Omental fat pad (tissue), 4 donors: Measurements from ENCODE around the gene TP53. TPM values are rescaled to one million over a fixed set of nuclear protein-coding genes. Genes with fewer than 3 reads are reported as not detected.
"Not testable (repeated sequence)": the region's sequence is repeated elsewhere in the genome, so short reads cannot be mapped to it uniquely, and the experiment has no call there.

ENCODE experiments used
- ATAC-seq: fragments of 150-250 bp; one replicate; pipeline ENCODE4 v1.9.1; 2016; ENCODE audit warnings: mild to moderate bottlenecking, moderate library complexity; ENCODE audit not compliant: low FRiP score
- DNase-seq: peaks from one replicate; pipeline ENCODE4 v3.0.0-alpha.2; 2019; ENCODE audit warnings: low spot score
- total RNA-seq, 4 donors: library from RNA; depleted of rRNA; stranded (reverse); fragments of >200 nt; gene quantifications; one replicate each; pipeline ENCODE4 v1.1.0, GENCODE V29; 2016
- TF ChIP-seq, protein P1 (sequence below), 3 donors: fragments of 450-650 bp; IDR thresholded peaks; one replicate each; pipeline ENCODE4 v1.5.1; 2016 to 2017; ENCODE audit warnings: antibody characterized with exemption in 3 of 3, mild to moderate bottlenecking in 3 of 3, moderate library complexity in 2 of 3

The TP53 gene
- total RNA-seq, 4 donors from 2014 or later: 18.1 to 26.3 (median 19.3) TPM

DNA sequence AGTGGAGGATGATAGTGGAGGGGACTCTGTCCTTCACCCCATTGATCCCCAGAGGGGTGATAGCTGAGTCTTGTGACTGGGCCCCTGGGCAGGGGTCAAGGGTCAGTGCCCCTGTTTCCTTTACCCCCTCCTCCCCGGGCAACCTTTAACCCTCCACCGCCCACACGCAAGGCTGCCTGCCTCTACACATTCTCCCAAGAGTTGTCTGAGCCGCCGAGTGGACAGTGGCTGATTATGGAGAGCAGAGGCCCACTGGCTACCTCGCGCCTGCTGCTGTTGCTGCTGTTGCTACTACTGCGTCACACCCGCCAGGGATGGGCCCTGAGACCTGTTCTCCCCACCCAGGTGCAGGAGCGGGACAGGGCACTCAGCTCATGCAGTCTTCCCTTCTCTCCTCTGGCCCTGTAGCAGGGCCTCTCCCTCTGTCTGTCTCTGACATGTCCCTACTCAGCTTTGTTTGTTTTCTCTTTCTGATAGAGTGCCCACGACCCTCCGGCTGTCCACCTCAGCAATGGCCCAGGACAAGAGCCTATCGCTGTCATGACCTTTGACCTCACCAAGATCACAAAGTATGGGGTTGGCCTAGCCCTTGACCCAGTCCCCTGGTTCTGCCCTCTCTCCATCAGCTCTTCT lies 57.2 kb downstream of the TP53 start, which contains the start of gene SHBG:
Gene SHBG (plus strand): TSS at position 197 of the 633 bp plus-strand sequence. CDS start 38 bp downstream, at position 235.
- DNase-seq (no peak), ATAC-seq (no peak)
- TF ChIP-seq, protein P1, sequence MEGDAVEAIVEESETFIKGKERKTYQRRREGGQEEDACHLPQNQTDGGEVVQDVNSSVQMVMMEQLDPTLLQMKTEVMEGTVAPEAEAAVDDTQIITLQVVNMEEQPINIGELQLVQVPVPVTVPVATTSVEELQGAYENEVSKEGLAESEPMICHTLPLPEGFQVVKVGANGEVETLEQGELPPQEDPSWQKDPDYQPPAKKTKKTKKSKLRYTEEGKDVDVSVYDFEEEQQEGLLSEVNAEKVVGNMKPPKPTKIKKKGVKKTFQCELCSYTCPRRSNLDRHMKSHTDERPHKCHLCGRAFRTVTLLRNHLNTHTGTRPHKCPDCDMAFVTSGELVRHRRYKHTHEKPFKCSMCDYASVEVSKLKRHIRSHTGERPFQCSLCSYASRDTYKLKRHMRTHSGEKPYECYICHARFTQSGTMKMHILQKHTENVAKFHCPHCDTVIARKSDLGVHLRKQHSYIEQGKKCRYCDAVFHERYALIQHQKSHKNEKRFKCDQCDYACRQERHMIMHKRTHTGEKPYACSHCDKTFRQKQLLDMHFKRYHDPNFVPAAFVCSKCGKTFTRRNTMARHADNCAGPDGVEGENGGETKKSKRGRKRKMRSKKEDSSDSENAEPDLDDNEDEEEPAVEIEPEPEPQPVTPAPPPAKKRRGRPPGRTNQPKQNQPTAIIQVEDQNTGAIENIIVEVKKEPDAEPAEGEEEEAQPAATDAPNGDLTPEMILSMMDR (IDR thresholded peaks at IDR 0.05): no peak

DNA sequence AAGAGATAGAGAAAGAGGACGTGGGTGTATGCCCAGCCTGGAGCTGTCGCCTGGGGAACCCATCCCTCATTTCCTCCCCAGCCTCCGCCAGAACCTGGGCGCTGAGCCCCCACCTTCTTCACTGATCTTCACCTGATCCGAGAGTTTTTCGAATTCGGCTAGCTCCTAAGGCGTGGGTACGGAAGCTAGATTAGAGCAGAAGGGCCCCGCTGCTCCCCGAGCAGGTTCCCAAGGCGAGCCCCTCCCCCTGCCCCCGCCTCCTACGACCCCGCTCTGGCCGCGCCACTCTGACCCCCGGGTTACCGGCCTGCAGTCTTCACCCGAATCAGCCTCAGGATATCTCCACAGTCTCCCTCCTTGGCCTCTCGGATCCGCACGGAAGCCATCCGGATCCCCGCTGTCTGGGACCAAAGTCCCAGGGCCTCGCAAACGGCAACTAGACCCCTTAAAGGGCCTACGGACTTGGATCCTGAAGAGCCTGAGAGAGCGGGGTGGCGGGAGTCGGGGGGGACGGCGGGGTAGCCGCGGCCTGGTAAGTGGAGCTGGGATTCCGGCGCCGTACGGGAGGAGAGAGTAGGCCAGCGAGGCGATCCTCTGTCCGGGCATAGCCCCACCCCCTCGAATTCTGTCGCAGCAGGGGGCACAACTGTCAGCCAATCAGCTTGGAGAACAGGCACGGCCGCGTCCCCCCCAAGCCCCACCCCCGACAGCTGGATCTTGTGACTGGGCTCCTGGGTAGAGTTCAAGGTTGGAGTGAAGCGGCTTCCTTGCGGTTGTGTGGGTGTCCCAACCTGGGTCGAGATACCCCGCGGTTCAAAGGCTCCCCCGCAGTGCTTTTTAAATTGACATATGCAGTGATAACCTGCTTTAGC lies 59.8 kb downstream of the TP53 start, which contains the start of gene SAT2:
Gene SAT2 (minus strand): TSS at position 572 of the 872 bp plus-strand sequence. CDS start 186 bp downstream, at position 386.
- DNase-seq (peak; percentile 79), ATAC-seq (peak; percentile 98)
- TF ChIP-seq, protein P1 (IDR thresholded peaks at IDR 0.05): no peak

DNA sequence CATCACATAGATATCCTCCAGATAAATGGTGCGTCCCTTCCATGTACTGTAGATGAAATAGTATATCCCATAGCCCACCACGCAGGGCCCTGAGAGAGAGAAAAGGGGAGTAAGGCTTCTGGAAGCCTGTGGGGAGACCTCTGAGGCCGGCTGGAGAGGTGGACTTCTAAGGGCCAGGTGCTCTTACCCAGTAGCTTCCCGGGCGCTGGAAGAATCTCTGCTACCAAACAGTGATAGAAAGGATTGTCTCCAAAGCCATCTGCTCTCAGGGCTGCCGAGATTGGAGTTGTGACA lies 60.4 kb downstream of the TP53 start:
- ATAC-seq (no peak), DNase-seq (no peak)
- TF ChIP-seq, protein P1 (IDR thresholded peaks at IDR 0.05): no peak

DNA sequence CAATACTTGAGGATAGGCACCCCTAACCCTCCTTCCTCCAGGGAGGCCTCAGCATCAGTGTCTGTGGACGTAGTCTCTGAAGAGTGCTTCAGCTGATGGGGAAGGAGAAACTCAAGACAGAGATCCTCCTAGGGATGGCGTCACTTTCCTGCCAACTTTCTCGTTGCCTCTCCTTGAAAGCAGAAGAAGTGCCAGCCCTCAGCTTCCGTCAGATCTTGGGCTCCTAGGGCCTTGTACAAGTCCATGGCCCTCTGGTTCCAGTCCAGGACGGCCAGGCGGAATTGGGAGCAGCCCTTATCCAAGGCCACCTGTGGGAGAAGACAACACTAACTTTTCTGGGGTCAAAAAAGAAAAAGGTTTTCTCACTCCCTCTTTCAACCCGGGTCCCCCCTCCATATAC lies 61.0 kb downstream of the TP53 start:
- ATAC-seq (no peak), DNase-seq (no peak)
- TF ChIP-seq, protein P1 (IDR thresholded peaks at IDR 0.05): no peak

DNA sequence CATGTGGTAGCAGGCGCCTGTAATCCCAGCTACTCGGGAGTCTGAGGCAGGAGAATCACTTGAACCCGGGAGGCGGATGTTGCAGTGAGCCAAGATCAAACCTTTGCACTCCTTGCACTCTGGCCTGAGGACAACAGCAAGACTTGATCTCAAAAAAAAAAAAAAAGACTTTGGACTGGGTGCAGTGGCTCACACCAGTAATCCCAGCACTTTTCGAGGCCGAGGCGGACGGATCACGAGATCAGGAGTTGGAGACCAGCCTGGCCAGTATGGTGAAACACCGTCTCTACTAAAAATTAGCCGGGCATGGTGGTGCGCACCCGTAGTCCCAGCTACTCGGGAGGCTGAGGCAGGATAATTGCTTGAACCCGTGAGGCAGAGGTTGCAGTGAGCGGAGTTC lies 61.5 kb downstream of the TP53 start:
- ATAC-seq: not testable (repeated sequence)

DNA sequence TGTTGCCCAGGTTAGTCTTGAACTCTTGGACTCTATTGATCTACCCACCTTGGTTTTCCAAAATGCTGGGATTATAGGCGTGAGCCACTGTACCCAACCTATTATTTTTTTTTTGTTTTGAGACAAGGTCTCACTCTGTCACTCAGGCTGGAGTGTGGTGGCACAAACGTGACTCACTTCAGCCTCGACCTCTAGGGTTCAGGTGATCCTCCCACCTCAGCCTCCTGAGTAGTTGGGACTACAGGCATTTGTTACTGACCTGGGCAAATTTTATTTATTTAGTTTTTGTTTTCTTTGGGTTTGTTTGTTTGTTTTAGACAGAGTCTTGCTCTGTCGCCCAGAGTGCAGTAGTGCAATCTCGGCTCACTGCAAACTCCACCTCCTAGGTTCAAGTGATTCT lies 63.6 kb downstream of the TP53 start:
- no peak for DNase-seq
- TF ChIP-seq, protein P1 (IDR thresholded peaks at IDR 0.05): no peak
- ATAC-seq: no peak

More for the DNA sequence above, 61.5 kb downstream of the TP53 start:
- DNase-seq: not testable (repeated sequence)

DNA sequence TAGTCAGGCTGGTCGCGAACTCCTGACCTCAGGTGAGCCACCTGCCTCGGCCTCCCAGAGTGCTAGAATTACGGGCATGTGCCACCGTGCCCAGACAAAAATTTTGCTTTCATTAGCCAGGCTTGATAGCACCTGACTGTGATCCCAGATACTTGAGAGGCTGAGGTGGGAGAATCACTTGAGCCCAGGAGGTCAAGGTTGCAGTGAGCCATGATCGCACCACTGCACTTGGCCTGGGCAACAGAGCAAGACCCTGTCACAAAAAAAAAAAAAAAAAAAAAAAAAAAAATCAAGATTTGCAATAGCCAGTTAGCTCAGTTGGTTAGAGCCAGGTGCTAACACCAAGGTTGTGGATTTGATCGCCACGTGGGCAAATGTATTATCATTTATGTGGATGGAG lies 66.5 kb downstream of the TP53 start:
- DNase-seq (no peak), ATAC-seq (no peak)
- TF ChIP-seq, protein P1 (IDR thresholded peaks at IDR 0.05): no peak
